Hepatocyte (in vitro differentiated cells): ENCODE measurements around the gene SLX4IP.

Source experiments
- CTCF ChIP-seq: fragments of 200-600 bp; sonication (generic); IDR thresholded peaks from 2 replicates; pipeline ENCODE4 v1.5.1; 2016; ENCODE audit warnings: antibody characterized with exemption, mild to moderate bottlenecking; ENCODE audit not compliant: poor library complexity
- EZH2 ChIP-seq: fragments of 200-600 bp; sonication (generic); IDR thresholded peaks from 2 replicates; pipeline ENCODE4 v1.6.1; 2016; ENCODE audit warnings: antibody characterized with exemption, mild to moderate bottlenecking, borderline replicate concordance

GRCh38 chr20:10563935-10564492 lies 128.9 kb downstream of the SLX4IP start:
- no peak for TF ChIP-seq CTCF
- TF ChIP-seq EZH2, result no peak
